Thymus (tissue), 11 donors: ENCODE measurements around the gene PIK3C2B. TPM values are rescaled to one million over a fixed set of nuclear protein-coding genes. Genes with fewer than 3 reads are reported as not detected.

Experiments
- DNase-seq, 9 donors: peaks; one replicate each; pipeline ENCODE4 v3.0.0-alpha.2; 2013; ENCODE audit warnings: low spot score in 9 of 9, low read depth in 6 of 9, missing footprints in 1 of 9
- H3K27ac ChIP-seq, 2 donors: one replicate each; pipeline ENCODE4 v1.5.1; 2013; ENCODE audit warnings: control low read depth in 1 of 2, low read depth in 1 of 2, low read length in 1 of 2, mild to moderate bottlenecking in 1 of 2, moderate library complexity in 1 of 2
- H3K27me3 ChIP-seq, 2 donors: one replicate each; pipeline ENCODE4 v1.5.1; 2013; ENCODE audit warnings: low read length in 1 of 2; ENCODE audit not compliant: control insufficient read depth in 2 of 2, insufficient read depth in 1 of 2
- H3K36me3 ChIP-seq, 2 donors: one replicate each; pipeline ENCODE4 v1.5.1; 2013; ENCODE audit warnings: low read length in 1 of 2, mild to moderate bottlenecking in 1 of 2, moderate library complexity in 1 of 2; ENCODE audit not compliant: control insufficient read depth in 2 of 2, insufficient read depth in 2 of 2
- H3K4me1 ChIP-seq, 2 donors: one replicate each; pipeline ENCODE4 v1.5.1; 2013; ENCODE audit warnings: low read length in 2 of 2; ENCODE audit not compliant: control insufficient read depth in 2 of 2, insufficient read depth in 2 of 2
- H3K4me3 ChIP-seq, 2 donors: one replicate each; pipeline ENCODE4 v1.5.1; 2013; ENCODE audit warnings: low read length in 2 of 2, control low read depth in 1 of 2, mild to moderate bottlenecking in 1 of 2
- H3K9me3 ChIP-seq, 2 donors: one replicate each; pipeline ENCODE4 v1.5.1; 2013; ENCODE audit warnings: low read length in 1 of 2, mild to moderate bottlenecking in 1 of 2; ENCODE audit not compliant: control insufficient read depth in 2 of 2, insufficient read depth in 1 of 2
- WGBS: extraction: QIAGEN DNeasy Blood & Tissue Kit; methylation state at CpG from one replicate; pipeline ENCODE4 v1.1.7; 2013; 5-methylcytosine and 5-hydroxymethylcytosine counted together
- polyA plus RNA-seq: library from polyadenylated mRNA; stranded (reverse); fragments of 200-250 nt; gene quantifications from one replicate; pipeline ENCODE4 v1.2.3, GENCODE V29; 2013
- total RNA-seq: library from RNA; stranded (reverse); fragments of 120-200 nt; gene quantifications from one replicate; pipeline ENCODE4 v1.2.4, GENCODE V29; 2013
- donor health status: healthy.

Gene PIK3C2B
- total and polyA plus RNA-seq, 2 donors: 8.4 to 12.6 TPM

DNA sequence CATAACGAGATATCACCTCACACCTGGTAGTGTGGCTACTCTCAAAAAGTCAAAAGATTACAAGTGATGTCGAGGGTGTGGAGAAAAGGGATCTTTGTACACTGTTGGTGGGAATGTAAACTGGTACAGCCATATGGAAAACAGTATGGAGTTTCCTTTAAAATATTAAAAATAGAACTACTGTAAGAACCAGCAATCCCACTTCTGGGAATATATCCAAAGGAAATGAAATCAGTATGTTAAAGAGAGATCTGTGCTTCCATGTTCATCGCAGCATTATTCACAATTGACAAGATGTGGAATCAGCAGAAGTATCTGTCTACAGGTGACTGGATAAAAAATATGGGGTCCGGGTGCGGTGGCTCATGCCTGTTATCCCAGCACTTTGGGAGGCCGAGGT, 7.6 kb upstream of the PIK3C2B start:
- no peak for DNase-seq
- Histone ChIP-seq H3K4me3 (no peak overlapping the region), H3K27ac (no peak overlapping the region), H3K36me3 (no peaks in the 10 kb centered on the region), H3K4me1 (peaks cover 2 to 23% of the 10 kb centered on the region in 2 donors), H3K9me3 (no peaks in the 10 kb centered on the region), H3K27me3 (no peaks in the 10 kb centered on the region)
- 96% methylated on average over 6 of the region's 6 CpGs for WGBS

DNA sequence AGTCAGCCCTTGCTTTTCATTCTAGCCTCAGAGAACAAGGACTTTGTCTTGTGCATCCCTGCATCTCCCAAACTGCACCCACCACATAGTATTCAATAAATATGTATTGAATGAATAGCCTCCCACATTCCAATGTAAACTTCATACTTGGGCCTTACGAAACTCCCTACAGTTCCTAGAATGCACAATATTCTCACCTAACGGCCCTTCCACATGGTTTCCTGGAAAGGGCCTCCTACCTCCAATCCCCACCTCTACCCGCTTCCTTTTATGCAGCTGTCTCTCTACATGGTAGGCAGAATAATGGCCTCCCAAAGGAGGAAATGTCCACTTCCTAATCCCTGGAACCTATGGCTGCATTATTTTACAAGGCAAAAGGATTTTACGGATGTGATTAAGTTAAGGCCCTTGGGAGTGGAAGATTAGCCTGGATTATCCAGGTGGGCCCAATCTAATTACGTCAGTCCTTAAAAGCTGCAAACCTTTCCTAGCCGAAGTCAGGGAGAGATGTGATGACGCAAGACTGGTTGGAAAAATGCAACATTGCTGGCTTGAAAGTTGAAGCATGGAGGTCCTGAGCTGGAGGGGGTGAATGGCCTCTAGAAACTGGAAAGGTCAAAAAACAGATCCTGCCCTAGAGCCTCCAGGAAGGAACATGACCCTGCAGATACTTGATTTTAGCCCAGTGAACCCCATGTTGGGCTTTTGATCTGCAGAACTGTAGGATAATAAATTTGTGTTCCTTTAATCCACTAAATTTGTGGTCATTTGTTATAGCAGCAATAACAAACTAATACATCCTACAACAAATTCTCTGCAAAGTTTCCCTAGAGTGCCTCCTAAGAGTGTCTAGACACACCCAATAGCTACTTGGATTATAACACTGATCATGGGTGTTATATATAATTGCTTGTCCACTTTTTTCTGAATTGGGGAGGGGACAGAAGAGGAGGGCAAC, 5.2 kb upstream of the PIK3C2B start:
- H3K27ac ChIP-seq: no peak overlapping the region
- no peak for DNase-seq
- H3K4me3 ChIP-seq: no peak overlapping the region
- no peaks in the 10 kb centered on the region for H3K9me3 ChIP-seq
- no peaks in the 10 kb centered on the region for H3K36me3 ChIP-seq
- H3K4me1 ChIP-seq: peaks cover 16 to 33% of the 10 kb centered on the region in 2 donors
- 97% methylated on average over 7 of the region's 7 CpGs for WGBS
- H3K27me3 ChIP-seq: no peaks in the 10 kb centered on the region

DNA sequence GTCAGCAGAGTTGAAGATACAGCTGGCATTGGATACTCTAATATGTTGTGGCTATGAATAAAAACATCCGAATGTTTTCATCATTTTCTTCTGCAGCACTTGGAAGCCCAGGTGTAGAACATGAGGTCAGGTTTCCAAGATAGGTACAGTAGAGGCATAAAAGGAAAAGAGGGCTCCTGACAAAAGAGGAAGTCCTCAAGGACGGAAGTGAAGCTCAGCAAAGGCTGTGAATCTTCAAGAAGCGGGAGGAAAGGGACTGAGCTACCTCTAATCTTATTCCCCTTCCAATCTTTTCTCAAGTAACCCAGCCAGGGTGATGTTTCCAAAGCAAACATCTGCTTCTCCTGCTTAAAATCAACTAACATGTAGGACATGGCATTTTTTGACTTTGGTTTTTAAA, 4.4 kb upstream of the PIK3C2B start:
- Histone ChIP-seq H3K27ac (no peak overlapping the region), H3K4me1 (peaks cover 16 to 30% of the 10 kb centered on the region in 2 donors), H3K4me3 (no peak overlapping the region), H3K27me3 (no peaks in the 10 kb centered on the region), H3K36me3 (no peaks in the 10 kb centered on the region), H3K9me3 (no peaks in the 10 kb centered on the region)
- WGBS: 76% methylated on average over 3 of the region's 3 CpGs
- DNase-seq: no peak

DNA sequence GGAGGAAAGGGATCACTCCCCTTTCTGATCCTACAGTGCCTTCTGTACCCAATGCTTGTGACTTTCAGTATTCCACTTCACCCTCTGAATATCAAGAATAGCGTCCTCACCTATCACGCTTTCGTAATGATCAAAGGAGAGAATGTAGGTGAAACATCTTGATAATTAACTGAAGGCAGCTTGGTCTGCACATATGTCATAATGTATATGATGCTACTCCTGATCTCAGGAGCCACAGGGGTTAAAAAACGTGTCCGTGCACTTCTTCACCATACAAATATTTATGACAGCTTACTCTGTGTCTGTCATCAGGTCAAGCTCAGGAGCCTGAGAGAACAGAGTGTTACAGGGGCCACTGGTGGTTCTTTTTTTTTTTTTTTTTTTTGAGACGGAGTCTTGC, 1.2 kb upstream of the PIK3C2B start:
- WGBS: 80% methylated on average over 6 of the region's 6 CpGs
- H3K4me3 ChIP-seq: peak overlapping the region; percentile 66 to 86
- no peaks in the 10 kb centered on the region for H3K9me3 ChIP-seq
- H3K36me3 ChIP-seq: peaks cover 0 to 4% of the 10 kb centered on the region in 2 donors
- peak overlapping the region in 1 of 2 donors; percentile 82 for H3K27ac ChIP-seq
- peaks cover 29 to 47% of the 10 kb centered on the region in 2 donors for H3K4me1 ChIP-seq
- no peak for DNase-seq
- H3K27me3 ChIP-seq: no peaks in the 10 kb centered on the region

DNA sequence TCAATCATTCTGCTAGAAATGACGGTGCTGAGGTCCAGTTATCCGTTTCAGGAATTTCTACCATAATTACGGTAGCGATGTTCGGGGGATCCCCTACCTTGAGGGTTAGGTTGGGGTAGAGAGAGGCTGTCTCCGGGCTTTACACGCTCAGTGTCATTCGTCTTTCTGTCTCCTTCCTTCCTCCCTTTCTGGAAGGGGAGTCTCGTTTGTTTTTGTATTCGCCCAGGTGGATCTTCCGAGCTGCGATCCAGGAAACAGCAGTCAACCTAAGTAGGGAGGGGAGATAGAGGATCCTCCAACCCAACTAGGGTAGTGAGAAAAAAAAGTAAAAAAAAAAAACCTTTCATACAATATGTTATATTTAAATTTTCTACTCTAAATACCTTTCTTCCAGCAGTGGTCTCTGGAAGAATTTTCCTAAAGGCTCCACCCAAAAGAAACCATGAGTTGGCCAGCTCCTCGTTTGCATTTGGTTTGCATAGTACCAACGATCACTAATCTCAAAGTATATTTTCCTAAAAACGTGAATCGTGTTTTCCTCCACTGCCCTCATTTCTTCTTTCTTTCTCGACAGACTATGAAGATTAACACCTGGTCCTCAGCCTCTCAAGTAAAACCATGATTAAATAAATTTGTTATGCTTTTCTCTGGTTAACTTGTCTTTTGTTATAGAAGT, 611 bp upstream of the PIK3C2B start:
- no peak for DNase-seq
- Histone ChIP-seq H3K9me3 (no peaks in the 10 kb centered on the region), H3K36me3 (peaks cover 2 to 8% of the 10 kb centered on the region in 2 donors), H3K4me3 (peak overlapping the region; percentile 66 to 86), H3K27me3 (no peaks in the 10 kb centered on the region), H3K4me1 (peaks cover 33 to 50% of the 10 kb centered on the region in 2 donors), H3K27ac (peak overlapping the region; percentile 82 to 96)
- 3% methylated on average over 17 of the region's 17 CpGs for WGBS

DNA sequence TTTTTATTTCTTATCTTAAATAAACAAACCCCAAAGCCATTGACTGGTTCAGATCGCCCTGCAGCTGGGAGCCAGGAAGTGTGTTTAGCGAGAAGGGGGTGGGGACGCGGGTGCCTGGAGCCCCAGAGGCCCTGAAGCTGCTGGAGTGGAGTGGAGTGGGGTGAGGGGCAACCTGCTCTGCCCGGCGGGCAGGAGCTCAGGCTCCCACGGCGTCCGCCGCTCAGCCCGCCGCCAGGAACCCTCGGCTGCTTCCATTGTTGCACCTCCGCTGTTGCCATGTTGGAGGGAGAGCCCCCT, 673 bp downstream of the PIK3C2B start:
- no peaks in the 10 kb centered on the region for H3K27me3 ChIP-seq
- peaks cover 37 to 56% of the 10 kb centered on the region in 2 donors for H3K4me1 ChIP-seq
- WGBS: 0% methylated on average over 14 of the region's 14 CpGs
- H3K27ac ChIP-seq: peak overlapping the region; percentile 82 to 96
- H3K9me3 ChIP-seq: no peaks in the 10 kb centered on the region
- peak in 4 of 9 donors; percentile 50 to 79 (median 58) for DNase-seq
- peaks cover 10 to 18% of the 10 kb centered on the region in 2 donors for H3K36me3 ChIP-seq
- peak overlapping the region; percentile 66 to 86 for H3K4me3 ChIP-seq

DNA sequence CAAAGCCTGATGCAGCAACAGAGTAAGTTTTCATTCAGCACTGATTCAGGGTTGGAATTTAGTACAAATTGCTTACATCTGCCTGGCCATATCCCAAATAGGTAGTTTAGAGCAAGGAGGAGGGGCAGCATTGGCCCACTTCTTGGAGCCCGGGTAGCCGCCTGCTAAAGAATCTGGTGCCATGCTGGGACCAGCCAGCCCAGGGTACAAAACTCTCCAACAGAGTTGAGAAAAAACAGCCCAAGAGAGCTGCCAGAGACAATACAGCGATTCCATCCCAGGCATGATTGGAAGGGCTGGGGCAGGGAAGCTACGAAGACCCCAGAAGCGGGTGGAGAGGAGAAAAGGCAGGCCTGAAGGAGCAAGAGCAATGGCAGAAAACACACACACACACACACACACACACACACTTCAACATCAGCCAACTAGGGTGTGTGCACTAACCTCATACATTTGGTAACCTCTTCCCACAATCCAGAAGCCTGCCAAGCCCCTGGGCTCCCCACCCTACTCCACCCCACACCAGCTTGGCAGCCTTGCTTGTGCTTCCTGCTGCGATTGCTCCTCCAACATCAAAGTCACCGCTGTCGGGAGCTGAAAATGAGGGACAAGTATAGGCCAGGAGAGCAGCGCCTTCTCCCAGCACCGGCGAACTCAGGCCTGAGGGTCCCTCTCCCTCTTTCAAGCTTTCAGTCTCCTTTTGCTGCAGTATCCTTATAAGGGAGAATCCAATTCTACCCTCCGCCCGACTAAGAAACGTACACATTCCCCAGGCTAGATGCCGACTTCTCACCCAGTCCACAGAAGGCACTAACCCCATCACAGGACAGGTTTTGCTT, 1.2 kb downstream of the PIK3C2B start:
- Histone ChIP-seq H3K27me3 (no peaks in the 10 kb centered on the region), H3K4me1 (peaks cover 37 to 54% of the 10 kb centered on the region in 2 donors), H3K36me3 (peaks cover 10 to 18% of the 10 kb centered on the region in 2 donors), H3K27ac (peak overlapping the region; percentile 82 to 96), H3K9me3 (no peaks in the 10 kb centered on the region), H3K4me3 (peak overlapping the region; percentile 66 to 86)
- WGBS: 11% methylated on average over 15 of the region's 15 CpGs
- DNase-seq: peak in 2 of 9 donors; percentile 43 to 48

DNA sequence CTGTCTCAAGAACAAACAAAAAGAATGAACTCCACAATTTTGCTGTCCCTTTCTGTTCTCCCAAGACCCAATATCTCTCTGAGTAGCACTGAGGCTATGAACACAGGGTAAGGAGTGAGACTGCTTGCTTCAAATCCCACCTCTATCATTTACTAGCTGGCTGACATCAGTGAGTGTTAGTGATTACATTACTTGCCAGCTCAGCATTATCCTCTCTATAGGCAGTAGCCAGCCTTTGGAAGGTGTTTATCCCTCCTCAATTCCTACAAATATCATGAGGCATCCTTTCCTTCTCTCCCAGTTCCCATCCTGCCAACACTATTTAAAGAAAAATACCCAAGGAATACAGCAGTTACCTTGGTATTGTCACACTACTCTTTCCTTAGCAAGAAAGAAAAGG, 3.0 kb downstream of the PIK3C2B start:
- peaks cover 31 to 51% of the 10 kb centered on the region in 2 donors for H3K4me1 ChIP-seq
- H3K27me3 ChIP-seq: no peaks in the 10 kb centered on the region
- H3K4me3 ChIP-seq: peak overlapping the region in 1 of 2 donors; percentile 86
- DNase-seq: no peak
- H3K9me3 ChIP-seq: no peaks in the 10 kb centered on the region
- H3K36me3 ChIP-seq: peaks cover 10 to 18% of the 10 kb centered on the region in 2 donors
- no peak overlapping the region for H3K27ac ChIP-seq
